IMR-90 (cell line): ENCODE measurements around the gene NALCN. TPM values are rescaled to one million over a fixed set of nuclear protein-coding genes. Genes with fewer than 3 reads are reported as not detected.

Experiments used
- ATAC-seq: fragments of 200-7000 bp; cut with Tn5 transposase; 2 replicates; pipeline ENCODE4 v1.9.1; 2020; ENCODE audit warnings: low read depth, mild to moderate bottlenecking, moderate library complexity
- BruUV-seq: library from RNA; stranded (reverse); fragments of 400-500 nt; replicated peaks from 2 replicates; lab custom pipeline; 2021; lab: Mats Ljungman, UMichigan
- CTCF ChIA-PET: fragments of 300-600 bp; formaldehyde crosslinking; extraction: SDS; loops from one replicate; lab custom pipeline; 2021; ENCODE audit warnings: antibody characterized with exemption; lab: Yijun Ruan, JAX
- POLR2A ChIA-PET: fragments of 300-600 bp; sonication (Branson Sonifier 250); formaldehyde crosslinking; loops from one replicate; lab custom pipeline; 2022; ENCODE audit warnings: antibody characterized with exemption; ENCODE audit not compliant: unreplicated experiment; lab: Charles Lee
- DNase-seq: peaks from one replicate; pipeline ENCODE4 v3.0.0; 2013
- H2AFZ ChIP-seq: replicated peaks from 2 replicates; pipeline ENCODE3; 2013; ENCODE audit warnings: low read length, mild to moderate bottlenecking; ENCODE audit not compliant: poor library complexity
- H2AK5ac ChIP-seq: 2 replicates; pipeline ENCODE4 v1.6.1; 2013; ENCODE audit warnings: low read depth, low read length, inconsistent platforms
- H2AK9ac ChIP-seq: replicated peaks from 2 replicates; pipeline ENCODE3; 2013; ENCODE audit warnings: mild to moderate bottlenecking, low read depth, low read length, moderate library complexity; ENCODE audit not compliant: poor library complexity
- H2BK120ac ChIP-seq: 2 replicates; pipeline ENCODE4 v1.6.1; 2013; ENCODE audit warnings: low read depth, low read length, inconsistent platforms
- H2BK15ac ChIP-seq: 3 replicates; pipeline ENCODE4 v1.6.1; 2013; ENCODE audit warnings: low read depth, low read length, inconsistent platforms
- H2BK20ac ChIP-seq: 2 replicates; pipeline ENCODE4 v1.6.1; 2013; ENCODE audit warnings: low read depth, mild to moderate bottlenecking, inconsistent platforms, low read length, moderate library complexity
- H2BK5ac ChIP-seq: 2 replicates; pipeline ENCODE4 v1.6.1; 2013; ENCODE audit warnings: mild to moderate bottlenecking, low read depth, low read length, inconsistent platforms; ENCODE audit not compliant: poor library complexity, severe bottlenecking
- H3K14ac ChIP-seq: replicated peaks from 2 replicates; pipeline ENCODE4 v1.6.1; 2013; ENCODE audit warnings: low read depth, low read length, inconsistent platforms
- H3K18ac ChIP-seq: 2 replicates; pipeline ENCODE4 v1.6.1; 2013; ENCODE audit warnings: low read depth, low read length, control low read depth
- H3K23ac ChIP-seq: 2 replicates; pipeline ENCODE4 v1.6.1; 2013; ENCODE audit warnings: low read depth, low read length, inconsistent platforms
- H3K27ac ChIP-seq: 2 replicates; pipeline ENCODE4 v1.5.1; 2013; ENCODE audit warnings: mild to moderate bottlenecking, control low read depth, low read length; ENCODE audit not compliant: insufficient read depth
- H3K27me3 ChIP-seq: 2 replicates; pipeline ENCODE4 v1.6.1; 2013; ENCODE audit warnings: low read length; ENCODE audit not compliant: control insufficient read depth, insufficient read depth
- H3K36me3 ChIP-seq: 2 replicates; pipeline ENCODE4 v1.6.1; 2013; ENCODE audit warnings: low read length, mixed read lengths; ENCODE audit not compliant: control insufficient read depth, insufficient read depth
- H3K4ac ChIP-seq: 2 replicates; pipeline ENCODE4 v1.6.1; 2013; ENCODE audit warnings: low read depth, low read length, inconsistent platforms
- H3K4me1 ChIP-seq: 2 replicates; pipeline ENCODE4 v1.6.1; 2013; ENCODE audit warnings: low read length, mixed read lengths; ENCODE audit not compliant: control insufficient read depth, insufficient read depth
- H3K4me2 ChIP-seq: 2 replicates; pipeline ENCODE4 v1.6.1; 2013; ENCODE audit warnings: low read depth, mild to moderate bottlenecking, control low read depth, low read length, moderate library complexity
- H3K4me3 ChIP-seq: 2 replicates; pipeline ENCODE4 v1.5.1; 2013; ENCODE audit warnings: low read depth, mild to moderate bottlenecking, control low read depth, low read length, moderate library complexity; ENCODE audit not compliant: insufficient read depth
- H3K56ac ChIP-seq: 2 replicates; pipeline ENCODE4 v1.6.1; 2013; ENCODE audit warnings: low read length, inconsistent platforms; ENCODE audit not compliant: insufficient read depth; ENCODE audit errors: extremely low read depth
- H3K79me1 ChIP-seq, 2 experiments: 2 replicates each; pipeline ENCODE4 v1.6.1; 2013; ENCODE audit warnings: low read length in 2 of 2, inconsistent platforms in 1 of 2, low read depth in 1 of 2
- H3K9ac ChIP-seq: 2 replicates; pipeline ENCODE4 v1.6.1; 2013; ENCODE audit warnings: low read depth, low read length, control low read depth
- H3K9me1 ChIP-seq: 2 replicates; pipeline ENCODE4 v1.6.1; 2013; ENCODE audit warnings: low read length, inconsistent platforms; ENCODE audit not compliant: insufficient read depth
- H3K9me3 ChIP-seq: 2 replicates; pipeline ENCODE4 v1.6.1; 2013; ENCODE audit warnings: low read length; ENCODE audit not compliant: control insufficient read depth, insufficient read depth
- H4K20me1 ChIP-seq: 2 replicates; pipeline ENCODE4 v1.6.1; 2013; ENCODE audit warnings: low read length, inconsistent platforms; ENCODE audit not compliant: insufficient read depth
- H4K5ac ChIP-seq: 2 replicates; pipeline ENCODE4 v1.6.1; 2013; ENCODE audit warnings: mild to moderate bottlenecking, low read depth, low read length, control low read depth
- H4K8ac ChIP-seq, 2 experiments: 2 replicates each; pipeline ENCODE4 v1.6.1; 2013; ENCODE audit warnings: low read depth in 2 of 2, low read length in 2 of 2, control low read depth in 1 of 2, inconsistent platforms in 1 of 2
- H4K91ac ChIP-seq: 2 replicates; pipeline ENCODE4 v1.6.1; 2013; ENCODE audit warnings: low read depth, low read length, inconsistent platforms; ENCODE audit not compliant: insufficient read depth
- BHLHE40 ChIP-seq: fragments of 150-350 bp; IDR thresholded peaks from 2 replicates; pipeline ENCODE4 v1.6.1; 2016; ENCODE audit warnings: mild to moderate bottlenecking, low read depth, low read length
- CEBPB ChIP-seq: IDR thresholded peaks from 2 replicates; pipeline ENCODE4 v1.6.1; 2012; ENCODE audit warnings: low read depth, low read length, improper control_type of control experiment
- CHD1 ChIP-seq: IDR thresholded peaks from 2 replicates; pipeline ENCODE4 v1.6.1; 2012; ENCODE audit warnings: low read depth, low read length, improper control_type of control experiment
- CTCF ChIP-seq: conservative IDR thresholded peaks from 2 replicates; pipeline ENCODE4 v1.5.1; 2012; ENCODE audit warnings: mild to moderate bottlenecking, low read depth, low read length, improper control_type of control experiment
- ELK1 ChIP-seq: fragments of 150-350 bp; IDR thresholded peaks from 2 replicates; pipeline ENCODE4 v1.6.1; 2016; ENCODE audit warnings: low read depth, mild to moderate bottlenecking, low read length, moderate library complexity, borderline replicate concordance
- FOS ChIP-seq: fragments of 150-350 bp; IDR thresholded peaks from 2 replicates; pipeline ENCODE4 v1.6.1; 2016; ENCODE audit warnings: low read depth, low read length
- MAZ ChIP-seq: IDR thresholded peaks from 2 replicates; pipeline ENCODE4 v1.6.1; 2012; ENCODE audit warnings: low read depth, mild to moderate bottlenecking, low read length, improper control_type of control experiment, moderate library complexity, borderline replicate concordance
- MXI1 ChIP-seq: IDR thresholded peaks from 2 replicates; pipeline ENCODE4 v1.6.1; 2012; ENCODE audit warnings: low read depth, mild to moderate bottlenecking, low read length, moderate library complexity, borderline replicate concordance
- POLR2A ChIP-seq: IDR thresholded peaks from 2 replicates; pipeline ENCODE4 v1.6.1; 2012; ENCODE audit warnings: mild to moderate bottlenecking, low read depth, low read length
- RAD21 ChIP-seq: IDR thresholded peaks from 2 replicates; pipeline ENCODE4 v1.6.1; 2012; ENCODE audit warnings: low read length, improper control_type of control experiment
- USF2 ChIP-seq: fragments of 150-350 bp; IDR thresholded peaks from 2 replicates; pipeline ENCODE4 v1.6.1; 2017; ENCODE audit warnings: mild to moderate bottlenecking, antibody characterized with exemption, low read length, low read depth
- WGBS, 2 experiments: methylation state at CpG; one replicate each; pipeline versions ENCODE4 v1.1.5 to v1.1.7; 2013; ENCODE audit warnings: missing lambda C conversion rate in 2 of 2; ENCODE audit not compliant: insufficient read length in 1 of 2; ENCODE audit errors: extremely low coverage in 2 of 2; 5-methylcytosine and 5-hydroxymethylcytosine counted together
- dilution Hi-C: fragments of 300-500 bp; cut with HindIII; formaldehyde crosslinking; loops from one replicate; pipeline ENCODE4 v1.14.3; 2018; ENCODE audit warnings: low sequenced_read_pairs; ENCODE audit not compliant: unreplicated experiment
- in situ Hi-C: fragments of 300-500 bp; cut with MboI; formaldehyde crosslinking; loops from 3 replicates; pipeline ENCODE4 v1.14.3; 2019; ENCODE audit warnings: low sequenced_read_pairs, inconsistent platforms, mixed read lengths
- intact Hi-C: fragments of 100-400 bp; cut with micrococcal nuclease; formaldehyde crosslinking; loops from 2 replicates; pipeline ENCODE4 v1.10.0; 2022
- polyA plus RNA-seq, 3 experiments: library from polyadenylated mRNA; depleted of rRNA; stranded (reverse); fragments of >200 nt; gene quantifications; 2 replicates each; pipeline ENCODE4 v1.2.3, GENCODE V29; 2012; ENCODE audit warnings: low replicate concordance in 1 of 3
- total RNA-seq: library from RNA; depleted of rRNA; stranded (reverse); fragments of >200 nt; gene quantifications from 2 replicates; pipeline ENCODE4 v1.2.3, GENCODE V29; 2012

NALCN gene
- total and polyA plus RNA-seq, 2 of the 4 experiments (the other 2 are of a cell fraction) = 2.9 to 4.8 TPM

GRCh38 chr13:101026736-101027398, 389.4 kb downstream of the NALCN start:
- no peaks in the 10 kb centered on the region for H3K79me1 ChIP-seq
- TF ChIP-seq CHD1 (no peak), POLR2A (no peak), ELK1 (no peak), FOS (no peak), RAD21 (no peak), MAZ (no peak), BHLHE40 (no peak), CTCF (no peak), CEBPB (no peak), USF2 (no peak), MXI1 (no peak)
- H3K4me3 ChIP-seq = no peak overlapping the region
- H2AK5ac ChIP-seq = no peak overlapping the region
- H4K91ac ChIP-seq = no peak overlapping the region
- no peak overlapping the region for H3K18ac ChIP-seq
- H3K36me3 ChIP-seq = no peaks in the 10 kb centered on the region
- no peak overlapping the region for H4K5ac ChIP-seq
- dilution Hi-C loops (no loop called here), in situ Hi-C loops (no loop called here), intact Hi-C loops (no loop called here)
- ATAC-seq = no peak
- H3K9me3 ChIP-seq = no peaks in the 10 kb centered on the region
- H3K27ac ChIP-seq = no peak overlapping the region
- H3K9ac ChIP-seq = no peak overlapping the region
- no peak overlapping the region for H3K23ac ChIP-seq
- no TSS peak for BruUV-seq
- no peaks in the 10 kb centered on the region for H3K9me1 ChIP-seq
- H3K27me3 ChIP-seq = no peaks in the 10 kb centered on the region
- POLR2A ChIA-PET = no interaction called here
- H3K4ac ChIP-seq = no peak overlapping the region
- CTCF ChIA-PET = no interaction called here
- no peak overlapping the region for H2BK20ac ChIP-seq
- 0% methylated on average over 1 of the region's 4 CpGs; no CpG with 5 or more reads in 1 of the 2 experiments for WGBS, 2 experiments
- no peak overlapping the region for H3K56ac ChIP-seq
- no peak for DNase-seq
- H3K4me2 ChIP-seq = no peak overlapping the region
- no peaks in the 10 kb centered on the region for H3K4me1 ChIP-seq
- H4K20me1 ChIP-seq = no peaks in the 10 kb centered on the region
- no peak overlapping the region for H2AFZ ChIP-seq
- no peak overlapping the region for H2BK120ac ChIP-seq
- H2BK15ac ChIP-seq = no peak overlapping the region
- H2AK9ac ChIP-seq = no peak overlapping the region
- no peak overlapping the region for H4K8ac ChIP-seq
- H3K14ac ChIP-seq = no peak overlapping the region
- no peak overlapping the region for H2BK5ac ChIP-seq
